K562 (cell line): ENCODE data around the gene HDHD3. TPM values are rescaled to one million over a fixed set of nuclear protein-coding genes. Genes with fewer than 3 reads are reported as not detected.

Source experiments
- CXXC5 ChIP-seq: fragments of 250-450 bp; sonication (Bioruptor Pico); IDR thresholded peaks from 2 replicates; pipeline ENCODE4 v1.8.0; 2022; ENCODE audit warnings: inconsistent platforms, mild to moderate bottlenecking, moderate library complexity
- FOXO4 ChIP-seq: fragments of 450-650 bp; formaldehyde crosslinking; IDR thresholded peaks from 2 replicates; pipeline ENCODE4 v1.4.0; 2020; ENCODE audit warnings: mild to moderate bottlenecking, moderate library complexity
- SAP30 ChIP-seq: fragments of 200-600 bp; sonication (generic); IDR thresholded peaks from 2 replicates; pipeline ENCODE4 v1.6.1; 2012; ENCODE audit warnings: borderline replicate concordance, low read depth, mild to moderate bottlenecking, moderate library complexity, low read length, control low read depth, inconsistent platforms; ENCODE audit not compliant: insufficient read depth, poor library complexity, severe bottlenecking
- SMARCC2 ChIP-seq: fragments of 450-650 bp; IDR thresholded peaks from 2 replicates; pipeline ENCODE4 v1.6.1; 2017; ENCODE audit warnings: antibody characterized with exemption, moderate library complexity, mild to moderate bottlenecking, low read depth
- TFE3 ChIP-seq: fragments of 450-650 bp; formaldehyde crosslinking; IDR thresholded peaks from 2 replicates; pipeline ENCODE4 v1.4.0; 2020; ENCODE audit warnings: mild to moderate bottlenecking, mixed read lengths
- ZEB2 ChIP-seq: fragments of 450-650 bp; IDR thresholded peaks from 2 replicates; pipeline ENCODE4 v1.6.1; 2016
- ZNF217 ChIP-seq: sonication (generic); formaldehyde crosslinking; IDR thresholded peaks from 2 replicates; pipeline ENCODE4 v1.8.0; 2022; ENCODE audit warnings: mild to moderate bottlenecking, missing genetic modification reagents
- ZNF518B ChIP-seq: fragments of 250-450 bp; sonication (Bioruptor Pico); IDR thresholded peaks from 2 replicates; pipeline ENCODE4 v1.5.0; 2021; ENCODE audit warnings: mild to moderate bottlenecking, moderate library complexity
- polyA plus RNA-seq, 8 experiments: library from polyadenylated mRNA; depleted of rRNA in 4 of 8; stranded (reverse) in 5 of 8; unstranded in 3 of 8; fragments of >200 nt; fragmentation: Nextera tagmentation in 2 of 8; fragmentation: Illumina TruSeq in 1 of 8; extraction: Ambion mirVana in 2 of 8; extraction: Trizol in 1 of 8; gene quantifications; 2 replicates each; pipeline versions ENCODE4 v1.2.1 to v1.2.3, GENCODE V29; 2011 to 2014; ENCODE audit warnings: inconsistent platforms in 1 of 8, missing spikeins in 1 of 8
- total RNA-seq, 7 experiments: library from RNA; depleted of rRNA in 6 of 7; stranded (reverse); fragments of >200 nt in 6 of 7; fragmentation: Illumina TruSeq in 2 of 7; extraction: Trizol in 2 of 7; gene quantifications; 2 replicates each; pipeline versions ENCODE4 v1.2.1 to v1.2.3, GENCODE V29; 2011 to 2021; ENCODE audit warnings: low replicate concordance in 1 of 7
- TF ChIP-seq, protein P1 (sequence below), 2 experiments: fragments of 450-650 bp in 1 of 2; sonication (generic) in 1 of 2; formaldehyde crosslinking in 1 of 2; IDR thresholded peaks; 2 replicates each; pipeline versions ENCODE4 v1.7.1 to v1.9.0; 2016 to 2022; ENCODE audit warnings: inconsistent platforms in 1 of 2, mild to moderate bottlenecking in 1 of 2, missing genetic modification reagents in 1 of 2

HDHD3 gene
- total and polyA plus RNA-seq, 9 of the 15 experiments (the other 6 are each of a cell fraction or from before 2014, with no cell fraction given) = 1.1 to 19.1 (median 10.9) TPM

DNA sequence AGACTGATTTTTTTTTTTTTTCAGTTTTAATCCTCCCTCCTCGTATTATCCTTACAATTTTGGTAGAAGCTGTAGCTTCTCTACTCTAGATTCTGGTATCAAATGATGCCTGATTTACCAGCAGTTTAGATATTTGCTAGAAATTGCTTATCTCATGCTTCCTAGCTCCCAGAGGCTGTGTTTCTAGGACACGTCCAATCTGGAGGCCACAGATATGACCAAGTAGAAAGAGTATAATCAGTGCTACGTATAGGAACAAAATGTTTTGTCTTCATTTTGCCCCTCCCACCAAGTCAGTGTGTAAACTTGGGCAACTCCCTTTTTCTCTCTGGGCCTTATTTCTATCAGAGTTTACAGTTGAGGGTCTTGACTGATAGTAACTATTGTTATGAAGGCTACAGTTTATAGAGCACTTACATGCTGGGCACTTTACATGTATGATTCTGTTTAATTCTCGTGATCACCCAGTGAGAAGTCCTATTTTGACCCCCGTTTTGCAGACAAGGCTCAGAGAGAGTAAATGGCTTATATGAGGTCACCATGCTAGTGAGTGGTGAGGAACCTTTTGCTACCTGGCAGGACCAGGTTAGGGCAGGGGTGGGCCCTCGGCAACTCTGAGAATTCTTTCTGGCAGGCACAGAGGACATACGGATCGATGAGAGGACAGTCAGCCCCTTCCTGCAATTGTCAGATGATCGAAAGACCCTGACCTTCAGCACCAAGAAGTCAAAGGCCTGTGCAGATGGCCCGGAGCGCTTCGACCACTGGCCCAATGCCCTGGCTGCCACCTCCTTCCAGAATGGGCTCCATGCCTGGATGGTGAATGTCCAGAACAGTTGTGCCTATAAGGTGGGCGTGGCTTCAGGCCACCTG lies 7.6 kb downstream of the HDHD3 start (continued):
- TF ChIP-seq SAP30 = no peak
- no peak for TF ChIP-seq ZNF518B
- TF ChIP-seq FOXO4 (CRISPR knock-in tag) = no peak
- TF ChIP-seq SMARCC2 = peak; percentile 79
- no peak for TF ChIP-seq TFE3 (CRISPR knock-in tag)
- no peak for TF ChIP-seq ZEB2
- TF ChIP-seq, protein P1, sequence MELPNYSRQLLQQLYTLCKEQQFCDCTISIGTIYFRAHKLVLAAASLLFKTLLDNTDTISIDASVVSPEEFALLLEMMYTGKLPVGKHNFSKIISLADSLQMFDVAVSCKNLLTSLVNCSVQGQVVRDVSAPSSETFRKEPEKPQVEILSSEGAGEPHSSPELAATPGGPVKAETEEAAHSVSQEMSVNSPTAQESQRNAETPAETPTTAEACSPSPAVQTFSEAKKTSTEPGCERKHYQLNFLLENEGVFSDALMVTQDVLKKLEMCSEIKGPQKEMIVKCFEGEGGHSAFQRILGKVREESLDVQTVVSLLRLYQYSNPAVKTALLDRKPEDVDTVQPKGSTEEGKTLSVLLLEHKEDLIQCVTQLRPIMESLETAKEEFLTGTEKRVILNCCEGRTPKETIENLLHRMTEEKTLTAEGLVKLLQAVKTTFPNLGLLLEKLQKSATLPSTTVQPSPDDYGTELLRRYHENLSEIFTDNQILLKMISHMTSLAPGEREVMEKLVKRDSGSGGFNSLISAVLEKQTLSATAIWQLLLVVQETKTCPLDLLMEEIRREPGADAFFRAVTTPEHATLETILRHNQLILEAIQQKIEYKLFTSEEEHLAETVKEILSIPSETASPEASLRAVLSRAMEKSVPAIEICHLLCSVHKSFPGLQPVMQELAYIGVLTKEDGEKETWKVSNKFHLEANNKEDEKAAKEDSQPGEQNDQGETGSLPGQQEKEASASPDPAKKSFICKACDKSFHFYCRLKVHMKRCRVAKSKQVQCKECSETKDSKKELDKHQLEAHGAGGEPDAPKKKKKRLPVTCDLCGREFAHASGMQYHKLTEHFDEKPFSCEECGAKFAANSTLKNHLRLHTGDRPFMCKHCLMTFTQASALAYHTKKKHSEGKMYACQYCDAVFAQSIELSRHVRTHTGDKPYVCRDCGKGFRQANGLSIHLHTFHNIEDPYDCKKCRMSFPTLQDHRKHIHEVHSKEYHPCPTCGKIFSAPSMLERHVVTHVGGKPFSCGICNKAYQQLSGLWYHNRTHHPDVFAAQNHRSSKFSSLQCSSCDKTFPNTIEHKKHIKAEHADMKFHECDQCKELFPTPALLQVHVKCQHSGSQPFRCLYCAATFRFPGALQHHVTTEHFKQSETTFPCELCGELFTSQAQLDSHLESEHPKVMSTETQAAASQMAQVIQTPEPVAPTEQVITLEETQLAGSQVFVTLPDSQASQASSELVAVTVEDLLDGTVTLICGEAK (IDR thresholded peaks at IDR 0.05) = no peak
- TF ChIP-seq, protein P1 (CRISPR knock-in tag; IDR thresholded peaks at IDR 0.05) = no peak
- TF ChIP-seq CXXC5 = peak; percentile 94
- no peak for TF ChIP-seq ZNF217 (CRISPR knock-in tag)
